HepG2 (cell line): ENCODE results near the gene ACADVL. TPM values are rescaled to one million over a fixed set of nuclear protein-coding genes. Genes with fewer than 3 reads are reported as not detected.

Experiments
- ATAC-seq: fragments of 200-7000 bp; cut with Tn5 transposase; 3 replicates; pipeline ENCODE4 v1.9.1; 2020; ENCODE audit warnings: mild to moderate bottlenecking, moderate library complexity
- BruUV-seq: library from RNA; stranded (reverse); fragments of 400-500 nt; replicated peaks from 2 replicates; lab custom pipeline; 2021; lab: Mats Ljungman, UMichigan
- CTCF ChIA-PET: fragments of 300-600 bp; formaldehyde crosslinking; extraction: SDS; loops from one replicate; lab custom pipeline; 2021; ENCODE audit warnings: low total read pairs, inconsistent platforms, low intra/inter-chr PET ratio; lab: Yijun Ruan, JAX
- POLR2A ChIA-PET: fragments of 350-600 bp; sonication (Branson Sonifier 250); formaldehyde crosslinking; loops from one replicate; lab custom pipeline; 2020; ENCODE audit warnings: antibody characterized with exemption, inconsistent platforms; lab: Yijun Ruan, JAX
- DNase-seq: peaks from one replicate; pipeline ENCODE4 v3.0.0-alpha.2; 2015; ENCODE audit warnings: low spot score
- FAIRE-seq: peaks from 3 replicates; lab custom pipeline; 2011; peaks lifted over from hg19 to GRCh38; lab: Jason Lieb, UNC
- H2AFZ ChIP-seq: one replicate; pipeline ENCODE4 v1.6.1; 2011; ENCODE audit warnings: low read length, inconsistent platforms
- H3K27ac ChIP-seq: fragments of 300-600 bp; 3 replicates; pipeline ENCODE4 v1.8.0; 2011; ENCODE audit warnings: mixed run types, mild to moderate bottlenecking, mixed read lengths, low read length, inconsistent platforms; ENCODE audit not compliant: insufficient read depth; ENCODE audit errors: extremely low read length
- H3K27me3 ChIP-seq, 2 experiments: fragments of 200-600 bp in 1 of 2; 2 replicates in 1 of 2; 3 replicates in 1 of 2; pipeline versions ENCODE4 v1.6.0 to v1.8.0; 2011; ENCODE audit warnings: low read length in 2 of 2, mild to moderate bottlenecking in 2 of 2, moderate library complexity in 2 of 2, inconsistent platforms in 1 of 2; ENCODE audit not compliant: insufficient read depth in 2 of 2, control insufficient read depth in 1 of 2
- H3K36me3 ChIP-seq, 2 experiments: fragments of 200-600 bp in 1 of 2; replicated peaks in 1 of 2; 2 replicates in 1 of 2; 3 replicates in 1 of 2; pipeline versions ENCODE4 v1.5.1 to v1.8.0; 2011; ENCODE audit warnings: low read length in 2 of 2, inconsistent platforms in 1 of 2; ENCODE audit not compliant: insufficient read depth in 2 of 2, control insufficient read depth in 1 of 2
- H3K4me1 ChIP-seq: 2 replicates; pipeline ENCODE4 v1.5.1; 2012; ENCODE audit warnings: low read length, inconsistent platforms; ENCODE audit not compliant: insufficient read depth
- H3K4me2 ChIP-seq: 2 replicates; pipeline ENCODE4 v1.6.0; 2011; ENCODE audit warnings: low read depth, low read length, inconsistent platforms
- H3K4me3 ChIP-seq, 3 experiments: fragments of 200-600 bp in 1 of 3; sonication (generic), shearing (Covaris generic) in 1 of 3; replicated peaks in 1 of 3; 2 replicates each; pipeline ENCODE4 v1.5.1; 2011 to 2016; ENCODE audit warnings: low read length in 3 of 3, inconsistent platforms in 2 of 3, low read depth in 2 of 3, mild to moderate bottlenecking in 2 of 3, control low read depth in 1 of 3, mixed read lengths in 1 of 3; ENCODE audit not compliant: insufficient read depth in 1 of 3
- H3K79me2 ChIP-seq: one replicate; pipeline ENCODE4 v1.6.1; 2011; ENCODE audit warnings: low read length, inconsistent platforms; ENCODE audit not compliant: insufficient read depth
- H3K9ac ChIP-seq: 2 replicates; pipeline ENCODE4 v1.6.0; 2011; ENCODE audit warnings: mild to moderate bottlenecking, low read depth, low read length, inconsistent platforms; ENCODE audit not compliant: insufficient read depth
- H3K9me3 ChIP-seq: 2 replicates; pipeline ENCODE4 v1.5.1; 2012; ENCODE audit warnings: mild to moderate bottlenecking, low read length
- H4K20me1 ChIP-seq: 2 replicates; pipeline ENCODE4 v1.6.0; 2011; ENCODE audit warnings: inconsistent platforms, mild to moderate bottlenecking, low read length, moderate library complexity; ENCODE audit not compliant: insufficient read depth
- CEBPB ChIP-seq: IDR thresholded peaks from 2 replicates; pipeline ENCODE4 v1.6.1; 2011; ENCODE audit warnings: low read depth, low read length, improper control_type of control experiment, borderline replicate concordance
- CENPX ChIP-seq: sonication (generic); formaldehyde crosslinking; IDR thresholded peaks from 2 replicates; pipeline ENCODE4 v1.9.0; 2021; ENCODE audit warnings: mild to moderate bottlenecking, missing genetic modification reagents, moderate library complexity
- FOSL1 ChIP-seq: sonication (generic); formaldehyde crosslinking; IDR thresholded peaks from 2 replicates; pipeline ENCODE4 v1.9.0; 2021; ENCODE audit warnings: missing genetic modification reagents, borderline replicate concordance
- MZF1 ChIP-seq: sonication (generic); formaldehyde crosslinking; IDR thresholded peaks from 2 replicates; pipeline ENCODE4 v1.8.1; 2023; ENCODE audit warnings: mild to moderate bottlenecking, missing genetic modification reagents, borderline replicate concordance
- SCMH1 ChIP-seq: sonication (generic); formaldehyde crosslinking; IDR thresholded peaks from 2 replicates; pipeline ENCODE4 v1.9.0; 2021; ENCODE audit warnings: missing genetic modification reagents, mild to moderate bottlenecking, borderline replicate concordance
- ZBTB34 ChIP-seq: sonication (generic); formaldehyde crosslinking; IDR thresholded peaks from 2 replicates; pipeline ENCODE4 v1.8.0; 2022; ENCODE audit warnings: mild to moderate bottlenecking, missing genetic modification reagents
- ZFP62 ChIP-seq: sonication (generic); formaldehyde crosslinking; IDR thresholded peaks from 2 replicates; pipeline ENCODE4 v1.4.0; 2020; ENCODE audit warnings: missing genetic modification reagents
- ZKSCAN1 ChIP-seq: fragments of 150-350 bp; IDR thresholded peaks from 2 replicates; pipeline ENCODE4 v1.6.1; 2014; ENCODE audit warnings: low read length
- ZNF17 ChIP-seq: sonication (generic); formaldehyde crosslinking; IDR thresholded peaks from 2 replicates; pipeline ENCODE4 v1.5.0; 2020; ENCODE audit warnings: mild to moderate bottlenecking, missing genetic modification reagents
- ZNF550 ChIP-seq: sonication (generic); formaldehyde crosslinking; IDR thresholded peaks from 2 replicates; pipeline ENCODE4 v1.4.0; 2020; ENCODE audit warnings: mild to moderate bottlenecking, missing genetic modification reagents, borderline replicate concordance
- WGBS: methylation state at CpG from one replicate; pipeline ENCODE4 v1.1.6; 2017; ENCODE audit warnings: low lambda C conversion rate; 5-methylcytosine and 5-hydroxymethylcytosine counted together
- in situ Hi-C: cut with HindIII; loops from 2 replicates; pipeline ENCODE4 v1.10.0; 2017; ENCODE audit warnings: low pct_unique_long_range_greater_than_20kb; ENCODE audit not compliant: extremely low pct_ligation_motif_present
- intact Hi-C: fragments of 100-400 bp; cut with micrococcal nuclease; formaldehyde crosslinking; loops from one replicate; pipeline ENCODE4 v1.10.0; 2022; ENCODE audit not compliant: unreplicated experiment
- polyA plus RNA-seq, 8 experiments: library from polyadenylated mRNA; depleted of rRNA in 3 of 8; stranded (reverse) in 7 of 8; unstranded in 1 of 8; fragments of >200 nt; fragmentation: Illumina TruSeq in 4 of 8; extraction: Trizol in 4 of 8; gene quantifications; 2 replicates each; pipeline versions ENCODE4 v1.2.1 to v1.2.3, GENCODE V29; 2011 to 2016; ENCODE audit warnings: low read depth in 4 of 8, missing spikeins in 1 of 8, mixed read lengths in 1 of 8; ENCODE audit not compliant: insufficient read depth in 1 of 8
- total RNA-seq, 5 experiments: library from RNA; depleted of rRNA; stranded (reverse); fragments of >200 nt; fragmentation: Illumina TruSeq; extraction: Trizol; gene quantifications; 2 replicates each; pipeline ENCODE4 v1.2.3, GENCODE V29; 2016; ENCODE audit warnings: low read depth in 1 of 5
- TF ChIP-seq, protein P1 (sequence below): sonication (generic); formaldehyde crosslinking; IDR thresholded peaks from 2 replicates; pipeline ENCODE4 v1.5.0; 2020; ENCODE audit warnings: missing genetic modification reagents, mild to moderate bottlenecking, borderline replicate concordance
- TF ChIP-seq, protein P2 (sequence below): sonication (generic); formaldehyde crosslinking; IDR thresholded peaks from 2 replicates; pipeline ENCODE4 v1.5.0; 2020; ENCODE audit warnings: missing genetic modification reagents
- TF ChIP-seq, protein P3 (sequence below): sonication (generic); formaldehyde crosslinking; IDR thresholded peaks from 2 replicates; pipeline ENCODE4 v1.5.1; 2020; ENCODE audit warnings: mild to moderate bottlenecking, missing genetic modification reagents, moderate library complexity

The ACADVL gene
- total and polyA plus RNA-seq, 2 of the 13 experiments (the other 11 are each of a cell fraction or from before 2014, with no cell fraction given): 219 to 412 TPM

- TF ChIP-seq ZFP62 (CRISPR knock-in tag): no peak
- TF ChIP-seq ZNF550 (CRISPR knock-in tag): no peak
- no peak for TF ChIP-seq CENPX (CRISPR knock-in tag)
- TF ChIP-seq ZNF17 (CRISPR knock-in tag): no peak
- no peak for TF ChIP-seq ZKSCAN1
These were observed 41.7 kb upstream of the ACADVL start (continued) for GRCh38 chr17:7177954-7178477.

DNA sequence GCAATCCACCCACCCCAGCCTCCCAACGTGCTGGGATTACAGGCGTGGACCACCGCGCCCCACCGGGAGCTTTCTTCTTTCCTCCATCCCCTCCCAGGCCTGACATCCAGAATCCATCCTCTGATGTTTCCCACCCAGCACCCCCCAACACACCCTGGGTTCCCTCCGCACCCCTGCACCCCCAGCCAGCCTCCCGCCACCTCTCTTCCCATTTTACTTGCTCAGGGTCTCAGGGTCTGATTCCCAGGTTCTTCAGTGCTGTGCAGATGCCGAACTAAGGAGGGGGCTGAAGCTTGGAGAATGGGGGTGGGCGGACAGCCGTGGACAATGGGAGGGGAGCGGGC, 40.8 kb upstream of the ACADVL start:
- no peak for FAIRE-seq
- intact Hi-C loops: loop anchor here (2.0 to 10.0 kb wide), 4 partner anchors 33 to 132 kb away; partner anchors contain the start of genes DVL2 and PHF23
- no peak for TF ChIP-seq SCMH1 (CRISPR knock-in tag)
- TF ChIP-seq ZBTB34 (CRISPR knock-in tag): no peak
- TF ChIP-seq, protein P1, sequence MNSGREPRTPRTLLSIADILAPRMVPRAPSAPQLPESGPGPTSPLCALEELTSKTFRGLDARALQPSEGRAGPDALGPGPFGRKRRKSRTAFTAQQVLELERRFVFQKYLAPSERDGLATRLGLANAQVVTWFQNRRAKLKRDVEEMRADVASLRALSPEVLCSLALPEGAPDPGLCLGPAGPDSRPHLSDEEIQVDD: peak; percentile 35; the same call in 1 of the 2 replicates
- TF ChIP-seq, protein P2, sequence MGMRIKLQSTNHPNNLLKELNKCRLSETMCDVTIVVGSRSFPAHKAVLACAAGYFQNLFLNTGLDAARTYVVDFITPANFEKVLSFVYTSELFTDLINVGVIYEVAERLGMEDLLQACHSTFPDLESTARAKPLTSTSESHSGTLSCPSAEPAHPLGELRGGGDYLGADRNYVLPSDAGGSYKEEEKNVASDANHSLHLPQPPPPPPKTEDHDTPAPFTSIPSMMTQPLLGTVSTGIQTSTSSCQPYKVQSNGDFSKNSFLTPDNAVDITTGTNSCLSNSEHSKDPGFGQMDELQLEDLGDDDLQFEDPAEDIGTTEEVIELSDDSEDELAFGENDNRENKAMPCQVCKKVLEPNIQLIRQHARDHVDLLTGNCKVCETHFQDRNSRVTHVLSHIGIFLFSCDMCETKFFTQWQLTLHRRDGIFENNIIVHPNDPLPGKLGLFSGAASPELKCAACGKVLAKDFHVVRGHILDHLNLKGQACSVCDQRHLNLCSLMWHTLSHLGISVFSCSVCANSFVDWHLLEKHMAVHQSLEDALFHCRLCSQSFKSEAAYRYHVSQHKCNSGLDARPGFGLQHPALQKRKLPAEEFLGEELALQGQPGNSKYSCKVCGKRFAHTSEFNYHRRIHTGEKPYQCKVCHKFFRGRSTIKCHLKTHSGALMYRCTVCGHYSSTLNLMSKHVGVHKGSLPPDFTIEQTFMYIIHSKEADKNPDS (CRISPR knock-in tag): no peak
- no peak for TF ChIP-seq MZF1
- no peak for TF ChIP-seq FOSL1 (CRISPR knock-in tag)
- TF ChIP-seq CEBPB: no peak
- TF ChIP-seq, protein P3, sequence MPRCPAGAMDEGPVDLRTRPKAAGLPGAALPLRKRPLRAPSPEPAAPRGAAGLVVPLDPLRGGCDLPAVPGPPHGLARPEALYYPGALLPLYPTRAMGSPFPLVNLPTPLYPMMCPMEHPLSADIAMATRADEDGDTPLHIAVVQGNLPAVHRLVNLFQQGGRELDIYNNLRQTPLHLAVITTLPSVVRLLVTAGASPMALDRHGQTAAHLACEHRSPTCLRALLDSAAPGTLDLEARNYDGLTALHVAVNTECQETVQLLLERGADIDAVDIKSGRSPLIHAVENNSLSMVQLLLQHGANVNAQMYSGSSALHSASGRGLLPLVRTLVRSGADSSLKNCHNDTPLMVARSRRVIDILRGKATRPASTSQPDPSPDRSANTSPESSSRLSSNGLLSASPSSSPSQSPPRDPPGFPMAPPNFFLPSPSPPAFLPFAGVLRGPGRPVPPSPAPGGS (CRISPR knock-in tag): no peak; the same call in 1 of the 2 replicates

More for the DNA sequence above, 40.8 kb upstream of the ACADVL start:
- no peak for ATAC-seq
- Histone ChIP-seq H3K4me1 (peaks cover 53% of the 10 kb centered on the region), H2AFZ (no peak overlapping the region), H3K27ac (peak overlapping the region; percentile 98), H4K20me1 (peaks cover 31% of the 10 kb centered on the region), H3K9me3 (no peaks in the 10 kb centered on the region), H3K27me3 (no peaks in the 10 kb centered on the region; a peak in 1 of 5 replicates), H3K4me3 (peak overlapping the region; percentile 73 to 93 (median 84)), H3K36me3 (peaks cover 14 to 27% of the 10 kb centered on the region in 2 experiments), H3K79me2 (peaks cover 47% of the 10 kb centered on the region), H3K4me2 (peak overlapping the region; percentile 92), H3K9ac (peak overlapping the region; percentile 96)
- no peak for DNase-seq
- POLR2A ChIA-PET: interaction anchor here (0.6 to 4.4 kb wide), 25 partner anchors 10 to 466 kb away, joined by 3 to 76 read pairs (median 7); partner anchors contain the start of genes ACADVL, ASGR2, DLG4 and DVL2
- BruUV-seq: no TSS peak
- 1% methylated on average over 11 of the region's 11 CpGs for WGBS
- CTCF ChIA-PET: no interaction called here
- in situ Hi-C loops: loop anchor here (5.0 kb wide), 1 partner anchor 38 kb away; the partner anchor contains the start of genes ACADVL and DLG4
